ENCODE data around the gene ATG16L1. TPM values are rescaled to one million over a fixed set of nuclear protein-coding genes. Genes with fewer than 3 reads are reported as not detected.

Gene ATG16L1
- total RNA-seq, 1 experiment from 2014 or later = 52.3 TPM

- H3K27me3 ChIP-seq (ENCODE audit: control insufficient read depth, insufficient read depth, low read length) = no peaks in the 10 kb centered on the region
- H3K9me3 ChIP-seq (ENCODE audit: control insufficient read depth, insufficient read depth, low read depth, low read length) = no peaks in the 10 kb centered on the region; the same call in 1 of the 2 replicates
- no peak overlapping the region for H3K4me3 ChIP-seq (ENCODE audit: low read depth in 2 of 2, low read length in 2 of 2)
- POLR2A ChIA-PET = no interaction called here
- CTCF ChIA-PET = no interaction called here
- no TSS peak for BruUV-seq (replicated peaks)
- in situ Hi-C loops (cut with HindIII; ENCODE audit: low pct_unique_long_range_greater_than_20kb, low sequenced_read_pairs) (no loop called here), intact Hi-C loops (cut with micrococcal nuclease; ENCODE audit: unreplicated experiment) (no loop called here)
- H3K27ac ChIP-seq (ENCODE audit: low read length) = no peak overlapping the region
- no peak for DNase-seq (ENCODE audit: low read depth, low spot score)
- TF ChIP-seq CTCF (IDR thresholded peaks at IDR 0.05) (no peak), POLR2AphosphoS5 (IDR thresholded peaks at IDR 0.05; ENCODE audit: low read depth, low read length) (no peak), SIN3A (IDR thresholded peaks at IDR 0.05; ENCODE audit: borderline replicate concordance, insufficient read depth, low read depth, low read length) (no peak), REST (IDR thresholded peaks at IDR 0.05; ENCODE audit: insufficient read depth in 1 of 2, low read depth in 2 of 2, low read length in 1 of 2) (no peak), TCF7L2 (IDR thresholded peaks at IDR 0.05; ENCODE audit: low read depth, low read length) (no peak)
- H3K36me3 ChIP-seq (ENCODE audit: control insufficient read depth, insufficient read depth, low read length) = peaks cover 15% of the 10 kb centered on the region
- peaks cover 24% of the 10 kb centered on the region for H3K4me1 ChIP-seq (ENCODE audit: control insufficient read depth, insufficient read depth, low read length)
- no peak for ATAC-seq
Observed at GRCh38 chr2:233256048-233256447, 4.6 kb downstream of the ATG16L1 start.

GRCh38 chr2:233258211-233258610 is 6.7 kb downstream of the ATG16L1 start:
- intact Hi-C loops (cut with micrococcal nuclease; ENCODE audit: unreplicated experiment) (no loop called here), in situ Hi-C loops (cut with HindIII; ENCODE audit: low pct_unique_long_range_greater_than_20kb, low sequenced_read_pairs) (no loop called here)
- no peaks in the 10 kb centered on the region for H3K9me3 ChIP-seq (ENCODE audit: control insufficient read depth, insufficient read depth, low read depth, low read length)
- no peak overlapping the region for H3K27ac ChIP-seq (ENCODE audit: low read length)
- peaks cover 18% of the 10 kb centered on the region for H3K4me1 ChIP-seq (ENCODE audit: control insufficient read depth, insufficient read depth, low read length)
- no TSS peak for BruUV-seq (replicated peaks)
- ATAC-seq (no peak), DNase-seq (ENCODE audit: low read depth, low spot score) (no peak)
- peaks cover 21% of the 10 kb centered on the region for H3K36me3 ChIP-seq (ENCODE audit: control insufficient read depth, insufficient read depth, low read length)
- POLR2A ChIA-PET = no interaction called here
- no peak overlapping the region for H3K4me3 ChIP-seq (ENCODE audit: low read depth in 2 of 2, low read length in 2 of 2)
- CTCF ChIA-PET = interaction anchor here (0.6 kb wide), 1 partner anchor 425 kb away, joined by 5 read pairs; no protein-coding TSS in a partner anchor
- TF ChIP-seq TCF7L2 (IDR thresholded peaks at IDR 0.05; ENCODE audit: low read depth, low read length) (no peak), CTCF (IDR thresholded peaks at IDR 0.05) (no peak), SIN3A (IDR thresholded peaks at IDR 0.05; ENCODE audit: borderline replicate concordance, insufficient read depth, low read depth, low read length) (no peak), POLR2AphosphoS5 (IDR thresholded peaks at IDR 0.05; ENCODE audit: low read depth, low read length) (no peak), REST (IDR thresholded peaks at IDR 0.05; ENCODE audit: insufficient read depth in 1 of 2, low read depth in 2 of 2, low read length in 1 of 2) (no peak)
- no peaks in the 10 kb centered on the region for H3K27me3 ChIP-seq (ENCODE audit: control insufficient read depth, insufficient read depth, low read length)
